NCI-H748 (cell line): Measurements from ENCODE around the gene MROH2B.

Source experiments
- DNase-seq: peaks from one replicate; lab custom pipeline; 2025; ENCODE audit not compliant: unreplicated experiment; lab: John Stamatoyannopoulos, UW

Gene MROH2B

DNA sequence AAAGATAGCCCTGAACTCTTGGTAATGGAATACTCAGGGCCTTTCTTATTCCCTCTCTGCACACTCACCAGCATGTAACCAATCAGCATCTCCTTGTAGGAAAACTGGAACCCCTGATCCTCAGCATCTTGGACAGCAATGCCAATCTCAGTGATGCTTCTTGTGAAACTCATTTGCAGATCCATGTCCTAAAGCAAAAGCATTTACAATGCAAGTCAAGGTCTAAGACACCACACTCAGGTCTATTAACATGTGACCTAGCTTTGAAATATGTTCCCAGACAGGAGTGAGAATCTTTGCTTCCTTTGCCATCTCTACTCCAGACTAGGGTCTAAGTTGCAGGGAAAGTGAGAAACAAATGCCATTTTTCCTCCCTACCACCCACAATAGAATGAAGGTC, 38.2 kb downstream of the MROH2B start:
- DNase-seq: no peak

DNA sequence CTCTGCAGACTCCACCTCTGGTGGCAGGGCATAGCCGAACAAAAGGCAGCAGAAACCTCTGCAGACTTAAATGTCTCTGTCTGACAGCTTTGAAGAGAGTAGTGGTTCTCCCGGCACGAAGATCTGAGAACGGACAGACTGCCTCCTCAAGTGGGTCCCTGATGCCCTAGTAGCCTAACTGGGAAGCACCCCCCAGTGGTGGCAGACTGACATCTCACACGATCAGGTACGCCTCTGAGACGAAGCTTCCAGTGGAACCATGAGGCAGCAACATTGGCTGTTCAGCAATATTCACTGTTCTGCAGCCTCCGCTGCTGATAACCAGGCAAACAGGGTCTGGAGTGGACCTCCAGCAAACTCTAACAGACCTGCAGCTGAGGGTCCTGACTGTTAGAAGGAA, 48.5 kb downstream of the MROH2B start:
- peak; percentile 30 for DNase-seq

DNA sequence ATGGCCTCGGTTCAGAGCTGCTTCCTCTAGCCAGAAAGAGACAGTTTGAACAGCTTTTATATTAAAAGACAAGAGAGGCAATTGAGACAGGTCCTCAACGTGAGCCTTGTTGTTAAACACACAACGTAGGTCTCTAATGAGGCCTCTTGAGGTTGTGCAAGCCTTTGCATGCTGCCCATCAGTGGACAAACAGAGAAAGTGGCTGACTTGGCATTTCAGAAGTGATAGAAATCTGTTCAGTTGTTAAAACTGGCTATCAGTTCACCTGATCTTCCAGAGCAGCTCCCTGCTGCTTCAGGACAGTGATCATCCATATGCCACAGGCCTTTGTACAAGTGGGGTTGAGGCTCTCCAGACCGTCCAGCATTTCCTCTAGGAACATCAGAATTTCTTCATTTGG, 58.8 kb downstream of the MROH2B start:
- no peak for DNase-seq

DNA sequence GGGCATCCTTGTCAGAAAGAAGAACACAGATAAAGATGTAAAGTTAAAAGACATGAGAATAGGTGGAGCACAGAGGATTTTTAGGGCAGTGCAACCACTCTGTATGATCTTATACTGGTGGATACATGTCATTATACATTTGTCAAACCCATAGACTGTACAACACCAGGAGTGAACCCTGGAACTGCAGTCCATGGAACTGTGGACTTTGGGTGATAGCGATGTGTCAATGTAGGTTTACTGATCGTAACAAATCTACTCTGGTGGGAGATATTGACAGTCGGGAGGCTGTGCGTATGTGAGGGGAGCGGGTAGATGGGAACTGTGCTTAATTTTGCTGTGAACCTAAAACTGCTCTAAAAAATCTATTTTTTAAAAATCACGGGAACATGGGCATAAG, 60.6 kb downstream of the MROH2B start:
- no peak for DNase-seq

DNA sequence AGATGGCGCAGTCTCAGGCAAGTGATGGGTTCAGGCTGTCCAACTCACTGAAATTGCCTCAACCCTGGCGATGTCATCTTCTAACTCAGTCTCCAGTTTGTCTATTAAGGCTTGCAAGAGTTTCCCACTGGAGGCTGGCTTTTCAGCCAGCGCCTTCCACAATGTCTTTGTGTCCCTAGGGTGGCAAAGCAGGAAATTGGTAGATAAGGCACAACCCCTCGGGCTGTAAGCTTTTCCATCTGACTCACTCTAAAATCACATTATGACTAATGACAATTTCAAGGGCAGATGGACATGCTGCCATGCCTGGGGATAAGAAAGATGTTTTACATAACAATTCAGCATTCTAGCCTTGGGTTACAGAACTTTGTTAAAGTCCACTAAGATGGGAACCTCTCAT, 61.9 kb downstream of the MROH2B start:
- no peak for DNase-seq

DNA sequence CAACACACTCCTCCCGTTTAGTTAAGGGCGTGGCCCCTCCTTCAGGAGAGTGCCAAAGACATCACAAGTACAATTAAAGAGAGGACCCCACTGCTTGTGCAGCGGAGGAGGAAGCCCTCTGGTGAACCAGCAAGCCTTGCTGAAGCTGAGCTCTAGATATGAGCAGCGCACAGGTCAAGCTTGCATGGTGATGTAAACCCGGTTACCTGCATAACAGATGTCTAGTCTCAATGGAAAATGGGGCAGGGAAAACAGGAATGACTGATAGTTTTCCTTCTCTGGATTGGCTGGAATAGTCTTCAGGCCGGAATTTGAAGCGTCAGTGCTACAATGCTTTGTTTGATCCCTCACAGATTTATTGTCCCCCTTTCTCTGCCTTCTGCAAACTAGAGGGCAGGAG, 66.2 kb downstream of the MROH2B start:
- no peak for DNase-seq

DNA sequence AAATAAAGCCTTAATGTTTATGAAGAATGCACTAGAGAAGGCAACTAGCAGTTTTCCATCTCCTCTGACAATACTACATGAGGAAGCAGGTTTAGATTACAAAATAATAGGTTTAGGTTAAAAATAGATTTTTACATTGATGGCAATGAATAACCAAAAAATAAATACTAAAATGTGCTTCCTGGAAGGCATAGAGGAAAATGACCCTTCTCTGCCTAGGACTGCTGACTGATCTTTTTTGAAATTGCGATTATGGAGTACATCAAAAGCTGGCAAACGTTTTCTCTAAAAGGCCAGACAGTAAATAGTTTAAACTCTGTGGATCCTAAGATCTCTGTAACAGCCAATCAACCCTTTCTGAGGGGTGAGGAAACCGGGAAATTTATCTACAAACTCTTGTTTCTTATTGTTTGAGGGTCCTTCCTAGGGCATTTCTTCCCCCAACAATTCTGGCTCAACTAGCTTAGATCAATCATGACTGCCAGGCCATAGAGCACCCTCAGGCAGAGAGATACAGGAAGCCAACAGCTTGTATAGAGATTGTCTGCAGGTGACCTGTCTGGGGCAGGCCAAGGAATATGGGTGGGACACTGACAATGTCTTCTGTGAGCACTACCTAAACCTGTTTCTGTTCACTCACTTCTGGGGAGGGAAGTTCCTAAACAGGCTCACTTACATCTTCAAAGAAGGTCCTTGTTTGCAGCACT, 67.3 kb downstream of the MROH2B start:
- DNase-seq: no peak

DNA sequence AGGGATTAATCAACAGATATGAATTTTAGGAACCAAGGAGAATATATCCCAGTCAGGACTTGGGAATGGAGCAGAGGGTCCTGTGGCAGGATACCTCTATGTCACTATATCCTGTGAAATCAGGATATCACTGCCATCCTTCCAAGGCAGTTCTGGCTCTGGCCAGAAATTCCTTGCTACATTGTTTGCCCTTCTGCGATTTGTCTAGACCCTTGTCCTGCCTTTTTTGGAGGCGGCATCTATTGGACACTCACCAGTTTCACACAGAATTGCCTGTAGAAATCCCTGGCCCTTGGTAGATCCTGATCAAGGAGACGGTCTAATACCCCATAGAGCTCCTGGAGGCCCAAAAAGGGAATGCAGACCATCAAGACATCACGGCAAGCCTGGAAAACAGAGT, 71.2 kb downstream of the MROH2B start:
- no peak for DNase-seq

DNA sequence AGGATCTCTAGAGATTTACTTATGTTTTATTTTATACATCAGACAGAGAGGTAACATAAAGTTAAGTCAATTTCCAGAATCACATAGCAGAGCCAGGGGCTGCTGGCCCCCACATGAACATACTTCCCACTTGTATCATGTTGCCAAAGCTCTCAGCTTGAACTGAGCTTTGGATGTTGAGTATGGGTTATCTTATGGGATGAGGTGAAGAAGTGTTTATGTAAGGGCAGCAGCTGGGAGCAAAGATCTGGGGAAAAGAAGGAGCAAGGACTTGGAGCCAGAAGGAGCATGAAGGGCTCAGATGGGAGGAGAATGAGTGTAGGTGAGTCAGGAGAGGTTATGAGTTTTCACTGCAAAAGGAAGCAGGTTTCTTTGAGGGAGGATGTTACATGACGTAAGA, 72.0 kb downstream of the MROH2B start:
- no peak for DNase-seq

DNA sequence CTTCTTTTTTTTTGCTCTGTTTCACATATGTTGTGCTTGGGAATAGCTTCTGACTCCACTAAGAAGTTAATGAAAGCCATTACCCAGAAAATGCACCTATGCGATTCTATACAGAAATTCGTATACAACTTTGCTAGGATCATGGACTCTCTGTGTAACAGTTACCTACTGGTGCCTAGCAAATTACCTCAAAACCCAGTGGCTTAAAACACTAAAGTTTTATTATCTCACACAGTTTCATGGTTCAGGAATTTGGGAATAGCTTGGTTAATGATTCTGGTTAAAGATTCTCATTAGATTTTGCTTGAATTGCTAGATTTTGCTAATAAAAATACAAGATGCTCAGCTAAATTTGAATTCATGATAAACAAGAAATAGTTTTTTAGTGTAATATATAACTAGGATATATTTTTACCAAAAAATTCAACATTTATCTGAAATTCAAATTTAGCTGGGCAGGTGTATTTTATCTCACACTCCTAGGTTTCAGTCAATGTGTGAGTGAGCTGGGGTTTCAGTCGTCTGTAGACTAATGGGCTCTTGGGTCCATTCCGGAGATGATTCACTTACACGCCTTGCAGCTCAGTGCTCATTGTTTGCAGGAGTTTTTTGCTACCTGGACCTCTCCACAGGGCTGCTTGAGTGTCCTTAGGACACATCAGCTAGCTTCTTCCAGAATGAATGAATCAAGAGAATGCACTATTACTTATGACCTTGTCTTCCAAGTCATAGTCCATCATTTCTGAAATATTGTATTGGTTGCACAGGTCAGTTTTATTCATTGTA, 75.1 kb downstream of the MROH2B start:
- DNase-seq: no peak

DNA sequence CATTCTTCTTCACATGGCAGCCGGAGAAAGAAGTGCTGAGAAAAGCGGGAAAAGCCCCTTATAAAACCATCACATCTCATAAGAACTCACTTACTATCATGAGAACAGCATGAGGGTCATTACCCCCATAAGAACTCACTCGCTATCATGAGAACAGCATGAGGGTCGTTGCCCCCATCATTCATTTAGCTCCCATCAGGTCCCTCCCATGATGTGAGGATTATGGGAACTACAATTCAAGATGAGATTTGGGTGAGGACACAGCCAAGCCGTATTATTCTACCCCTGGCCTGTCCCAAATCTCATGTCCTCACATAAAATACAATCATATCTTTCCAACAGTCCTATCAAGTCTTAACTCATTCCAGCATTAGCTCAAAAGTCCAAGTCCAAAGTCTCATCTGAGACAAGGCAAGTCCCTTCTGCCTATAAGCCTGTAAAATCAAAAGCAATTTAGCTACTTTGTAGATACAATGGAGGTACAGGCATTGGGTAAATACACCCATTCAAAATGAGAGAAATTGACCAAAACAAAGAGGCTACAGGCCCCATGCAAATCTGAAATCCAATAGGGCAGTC, 79.1 kb downstream of the MROH2B start:
- DNase-seq: no peak

DNA sequence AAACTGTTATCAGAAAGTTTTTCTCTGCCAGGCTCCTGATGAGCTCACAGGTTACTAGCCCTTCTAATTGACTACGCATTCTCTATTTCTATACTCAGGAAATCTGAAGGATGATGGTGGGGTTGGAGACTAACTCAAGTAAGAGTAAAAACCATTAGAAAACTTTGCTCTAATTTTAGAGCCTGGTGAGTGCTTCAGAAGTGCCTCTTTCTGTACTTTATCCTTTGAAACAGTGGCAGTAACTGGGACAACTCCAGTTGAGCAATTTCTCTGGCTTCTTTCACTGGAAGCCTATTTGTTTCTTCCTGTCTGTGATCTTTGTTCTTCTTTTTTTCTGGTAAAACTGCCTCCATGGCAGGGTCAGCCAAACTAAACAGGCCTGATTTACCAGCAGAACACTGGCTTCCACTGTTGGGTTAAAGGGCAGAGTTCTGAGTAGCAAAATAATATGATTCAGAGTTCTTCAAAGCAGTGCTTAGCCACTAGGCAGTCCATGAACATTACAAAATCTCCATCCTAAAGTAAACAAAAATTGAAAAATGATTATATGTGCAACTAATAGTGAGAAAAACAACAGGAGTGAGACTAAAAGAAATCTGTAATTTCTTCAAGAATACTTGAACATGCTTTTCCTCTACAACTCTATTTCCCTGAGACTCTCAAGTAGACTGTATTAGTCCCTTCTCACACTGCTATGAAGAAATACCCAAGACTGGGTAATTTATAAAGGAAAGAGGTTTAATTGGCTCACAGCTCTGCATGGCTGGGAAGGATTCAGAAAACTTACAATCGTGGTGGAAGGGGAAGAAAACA, 79.8 kb downstream of the MROH2B start:
- DNase-seq: no peak

DNA sequence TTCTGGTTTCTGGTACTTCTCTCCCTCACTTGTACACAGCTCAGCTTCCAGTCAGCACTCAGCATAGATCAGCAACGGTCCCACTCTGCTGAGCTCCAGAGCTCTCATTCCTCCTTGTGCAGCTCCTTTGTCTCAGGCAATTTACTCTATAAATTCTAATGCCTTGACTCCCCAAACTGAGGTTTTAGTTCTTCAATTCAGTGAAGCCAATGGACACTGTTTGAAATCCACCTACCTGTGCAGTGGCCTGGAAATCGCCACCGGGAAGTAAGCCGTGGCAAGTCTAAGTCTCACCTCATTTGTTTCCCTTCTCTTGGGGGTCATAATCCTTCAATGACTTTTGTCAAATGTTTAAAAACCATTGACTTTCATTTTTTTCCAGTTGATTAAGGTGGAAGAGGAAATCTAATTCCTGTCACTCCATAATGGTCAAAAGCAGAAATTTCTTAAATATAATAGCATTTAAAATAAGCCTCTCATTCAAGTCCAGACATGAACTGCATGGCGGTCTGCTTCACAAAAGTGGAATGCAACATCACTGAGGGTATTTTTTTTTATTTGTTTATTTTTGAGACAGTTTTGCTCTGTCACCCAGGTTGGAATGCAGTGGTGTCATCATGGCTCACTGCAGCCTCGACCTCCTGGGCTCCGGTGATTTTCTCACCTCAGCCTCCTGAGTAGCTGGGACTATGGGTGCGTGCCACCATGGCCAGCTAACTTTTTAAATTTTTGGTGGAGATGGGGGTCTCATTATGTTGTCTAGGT, 82.2 kb downstream of the MROH2B start:
- DNase-seq: no peak

DNA sequence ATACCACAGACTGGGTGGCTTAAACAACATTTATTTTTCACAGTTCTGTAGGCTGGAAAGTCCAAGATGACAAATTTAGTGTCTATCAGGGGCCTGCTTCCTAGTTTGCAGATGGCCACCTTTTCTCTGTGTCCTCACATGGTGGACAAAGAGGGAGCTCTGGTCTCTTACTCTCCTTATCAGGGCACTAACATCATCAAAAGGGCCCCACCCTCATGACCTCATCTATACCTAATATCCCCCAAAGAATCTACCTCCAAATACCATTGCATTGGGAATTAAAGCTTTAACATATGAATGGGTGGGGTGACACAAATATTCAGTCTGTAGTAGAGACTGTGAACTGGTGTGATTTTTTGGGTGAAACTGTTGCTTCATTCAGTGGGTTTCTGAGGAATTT, 83.8 kb downstream of the MROH2B start:
- DNase-seq: no peak

DNA sequence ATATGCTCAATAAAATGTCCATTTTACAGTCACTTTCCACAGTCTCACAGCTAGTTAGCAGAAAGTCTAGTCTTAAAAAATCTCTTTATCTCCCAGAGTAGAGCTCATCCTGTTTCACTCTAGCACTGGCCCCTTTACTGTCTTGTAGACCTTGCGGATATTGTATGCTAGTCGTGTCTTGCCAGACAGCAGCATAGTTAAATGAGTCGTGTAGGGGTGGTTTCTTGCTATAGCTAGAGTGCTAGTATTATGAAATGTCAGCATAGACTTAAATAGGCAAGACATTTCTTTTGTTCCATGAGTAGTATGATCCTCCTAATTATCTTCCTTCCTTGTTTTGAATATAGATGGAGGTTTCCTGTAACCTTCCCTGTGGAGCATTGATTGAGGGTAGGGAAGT, 84.5 kb downstream of the MROH2B start:
- no peak for DNase-seq

DNA sequence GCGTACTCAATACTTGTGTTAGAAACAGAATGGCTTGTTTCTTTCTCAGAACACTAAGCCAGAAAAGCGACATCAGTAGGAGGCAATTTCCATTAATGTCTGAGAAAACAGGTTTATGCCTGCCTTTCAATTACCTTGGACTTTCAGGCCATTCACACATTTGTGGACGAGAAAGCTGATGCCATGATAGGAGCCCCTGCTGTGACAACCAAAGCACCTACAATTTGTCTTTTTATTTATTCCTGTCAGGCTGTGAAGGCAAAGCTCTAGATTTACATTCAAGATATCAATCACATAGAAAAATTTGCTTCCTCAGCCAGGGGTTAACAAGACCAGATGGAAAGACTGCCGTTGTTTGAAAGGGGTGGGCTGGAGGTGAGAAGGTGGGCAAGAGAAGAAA, 85.6 kb downstream of the MROH2B start:
- DNase-seq: peak; percentile 90

DNA sequence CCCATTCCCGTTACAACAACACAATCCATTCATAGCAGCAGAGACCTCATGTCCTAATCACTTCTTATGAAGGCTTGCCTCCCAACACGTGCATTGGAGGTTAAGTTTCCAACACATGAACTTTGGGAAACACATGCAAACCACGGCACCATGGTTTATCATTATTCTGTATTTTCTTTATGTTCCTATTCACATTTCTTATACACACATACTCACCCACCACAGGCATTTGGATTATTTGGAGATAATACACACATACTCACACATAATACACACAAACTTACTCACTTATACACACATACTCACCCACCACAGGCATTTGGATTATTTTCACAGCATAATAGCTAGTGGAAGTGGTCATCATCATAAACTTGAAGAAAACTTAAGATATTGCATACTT, 86.3 kb downstream of the MROH2B start:
- DNase-seq: no peak

DNA sequence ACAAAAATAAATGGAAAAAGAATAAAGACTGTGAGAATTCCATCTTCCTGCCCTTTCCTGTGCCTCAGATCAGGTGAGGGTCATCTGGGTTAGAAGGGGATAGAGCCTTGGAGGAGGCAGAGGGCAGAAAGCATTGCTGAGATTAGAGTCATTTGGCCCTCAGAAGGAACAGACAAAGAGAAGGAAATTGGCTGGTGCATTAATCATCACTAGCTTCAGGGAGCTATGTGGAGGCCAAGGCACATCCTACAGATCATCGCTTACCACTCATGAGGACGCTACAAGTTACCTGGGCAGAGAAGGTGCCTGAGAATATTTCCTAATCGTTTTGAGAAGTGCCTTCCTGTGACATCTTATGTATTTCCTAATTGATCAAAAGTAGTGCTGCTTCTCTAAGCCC, 87.4 kb downstream of the MROH2B start:
- DNase-seq: no peak

DNA sequence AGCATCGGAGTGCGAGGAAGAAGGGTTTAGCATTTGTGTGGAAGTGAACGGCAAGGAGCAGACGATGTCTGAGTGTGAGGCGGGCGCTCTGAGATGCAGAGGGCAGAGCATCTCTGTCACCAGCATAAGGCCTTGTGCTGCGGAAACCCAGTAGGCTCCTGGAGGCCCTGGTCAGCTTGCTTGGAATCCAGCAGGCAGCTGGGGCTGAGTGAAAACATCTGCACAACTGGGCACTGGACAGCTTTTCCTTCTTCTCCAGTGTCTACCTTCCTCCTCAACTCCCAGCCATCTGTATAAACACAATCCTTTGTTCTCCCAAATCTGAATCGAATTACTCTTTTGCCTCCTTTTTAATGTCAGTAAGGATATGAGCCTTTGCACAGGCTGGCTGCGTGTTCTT, 89.7 kb downstream of the MROH2B start:
- no peak for DNase-seq

DNA sequence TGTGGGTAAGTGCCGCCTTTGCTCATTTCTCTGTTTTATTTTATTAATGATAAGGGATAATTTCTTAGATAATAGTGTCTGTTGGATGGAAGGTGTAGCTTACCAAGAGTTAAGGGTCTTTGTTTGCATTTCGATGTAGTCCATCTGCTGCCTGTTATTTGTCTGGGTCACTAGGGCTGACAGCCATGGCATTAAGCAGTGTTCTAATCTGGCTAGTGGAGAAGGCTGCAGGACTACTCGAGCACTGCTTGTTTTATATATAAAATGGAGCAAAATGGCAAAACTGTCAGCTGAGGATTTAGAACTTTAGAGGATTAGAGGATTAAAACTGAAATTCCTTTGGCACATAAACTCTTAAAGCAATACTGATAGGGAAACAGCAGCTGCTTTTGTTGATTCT, 94.3 kb downstream of the MROH2B start:
- DNase-seq: peak; percentile 52

DNA sequence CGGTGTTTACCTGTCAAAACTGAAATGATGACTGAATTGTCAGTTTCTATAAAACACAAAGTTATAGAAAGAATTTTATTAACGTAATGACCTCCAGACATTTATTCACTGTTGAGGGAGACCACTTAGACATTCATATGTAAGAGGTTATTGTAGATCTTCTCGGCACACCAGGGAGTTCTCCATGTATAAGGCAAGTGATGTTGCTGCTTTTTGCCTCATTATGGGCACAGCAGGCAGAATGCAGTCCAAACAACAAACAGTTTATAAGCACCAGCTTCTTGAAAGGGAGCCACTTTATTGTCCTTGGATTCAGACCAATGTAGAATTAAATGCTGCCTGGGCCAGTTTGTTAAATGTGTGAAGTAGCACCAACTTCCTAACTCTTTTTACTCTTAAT, 95.1 kb downstream of the MROH2B start:
- DNase-seq: peak; percentile 82
